Glutamatergic neuron (in vitro differentiated cells): ENCODE data around the gene NXPH4. TPM values are rescaled to one million over a fixed set of nuclear protein-coding genes. Genes with fewer than 3 reads are reported as not detected.

Source experiments
- DNase-seq: peaks from one replicate; pipeline ENCODE4 v3.0.0; 2022
- H3K27ac Mint-ChIP-seq: one replicate; pipeline ENCODE4 v1.8.0; 2020; ENCODE audit warnings: mild to moderate bottlenecking, mixed read lengths, inconsistent platforms; ENCODE audit not compliant: unreplicated experiment
- H3K27me3 Mint-ChIP-seq: one replicate; pipeline ENCODE4 v1.8.0; 2020; ENCODE audit warnings: mild to moderate bottlenecking, moderate library complexity, mixed read lengths, inconsistent platforms; ENCODE audit not compliant: unreplicated experiment
- H3K36me3 Mint-ChIP-seq: one replicate; pipeline ENCODE4 v1.8.0; 2020; ENCODE audit warnings: mild to moderate bottlenecking, mixed read lengths, inconsistent platforms; ENCODE audit not compliant: unreplicated experiment
- H3K4me1 Mint-ChIP-seq: one replicate; pipeline ENCODE4 v1.8.0; 2020; ENCODE audit warnings: mild to moderate bottlenecking, low read depth, mixed read lengths, inconsistent platforms; ENCODE audit not compliant: unreplicated experiment
- H3K4me3 Mint-ChIP-seq: one replicate; pipeline ENCODE4 v1.8.0; 2020; ENCODE audit warnings: mild to moderate bottlenecking, mixed read lengths, inconsistent platforms; ENCODE audit not compliant: unreplicated experiment
- H3K9me3 Mint-ChIP-seq: one replicate; pipeline ENCODE4 v1.8.0; 2020; ENCODE audit warnings: mild to moderate bottlenecking, moderate library complexity, mixed read lengths, inconsistent platforms; ENCODE audit not compliant: unreplicated experiment
- total RNA-seq: library from RNA; stranded (reverse); fragmentation: NEBNext Ultra II Directional; extraction: Animal tissue kit (Norgen Biotek cat#: 25700); gene quantifications from one replicate; pipeline ENCODE4 v1.2.1, GENCODE V29; 2021; ENCODE audit not compliant: unreplicated experiment
- TF ChIP-seq, protein P1 (sequence below): fragments of 200-600 bp; sonication (generic); IDR thresholded peaks from one replicate; pipeline ENCODE4 v1.5.0; 2021; ENCODE audit not compliant: partially characterized antibody, unreplicated experiment

Gene NXPH4
- total RNA-seq, 1 donor from 2014 or later = 10.5 TPM

DNA sequence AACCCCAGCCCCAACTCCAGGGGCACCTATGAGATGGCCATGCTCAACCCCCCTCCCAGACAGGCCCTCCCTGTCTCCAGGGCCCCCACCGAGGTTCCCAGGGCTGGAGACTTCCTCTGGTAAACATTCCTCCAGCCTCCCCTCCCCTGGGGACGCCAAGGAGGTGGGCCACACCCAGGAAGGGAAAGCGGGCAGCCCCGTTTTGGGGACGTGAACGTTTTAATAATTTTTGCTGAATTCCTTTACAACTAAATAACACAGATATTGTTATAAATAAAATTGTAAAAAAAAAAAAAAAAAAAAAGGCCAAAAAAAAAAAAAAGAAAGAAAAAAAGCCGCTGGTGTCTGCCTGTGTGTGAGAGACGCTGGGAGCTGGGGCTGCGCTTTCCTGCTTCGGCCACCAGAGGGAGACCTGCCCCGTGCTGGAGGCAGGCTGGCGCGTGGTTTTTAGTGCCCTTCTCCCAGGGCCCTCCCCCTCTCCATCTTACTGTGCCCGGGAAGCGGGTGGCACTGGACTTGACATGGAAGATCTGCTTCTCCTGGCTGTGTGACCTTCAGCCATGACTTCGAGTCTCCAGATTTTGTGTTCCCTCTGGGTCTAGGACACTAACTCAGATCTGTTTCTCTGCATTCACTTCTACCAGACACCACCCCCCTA is 3.4 kb upstream of the NXPH4 start:
- Mint-ChIP-seq H3K4me1 (peaks cover 25% of the 10 kb centered on the region), H3K36me3 (no peaks in the 10 kb centered on the region), H3K4me3 (peak overlapping the region; percentile 70), H3K27me3 (peaks cover 39% of the 10 kb centered on the region), H3K9me3 (peaks cover 24% of the 10 kb centered on the region), H3K27ac (peak overlapping the region; percentile 8)
- TF ChIP-seq, protein P1, sequence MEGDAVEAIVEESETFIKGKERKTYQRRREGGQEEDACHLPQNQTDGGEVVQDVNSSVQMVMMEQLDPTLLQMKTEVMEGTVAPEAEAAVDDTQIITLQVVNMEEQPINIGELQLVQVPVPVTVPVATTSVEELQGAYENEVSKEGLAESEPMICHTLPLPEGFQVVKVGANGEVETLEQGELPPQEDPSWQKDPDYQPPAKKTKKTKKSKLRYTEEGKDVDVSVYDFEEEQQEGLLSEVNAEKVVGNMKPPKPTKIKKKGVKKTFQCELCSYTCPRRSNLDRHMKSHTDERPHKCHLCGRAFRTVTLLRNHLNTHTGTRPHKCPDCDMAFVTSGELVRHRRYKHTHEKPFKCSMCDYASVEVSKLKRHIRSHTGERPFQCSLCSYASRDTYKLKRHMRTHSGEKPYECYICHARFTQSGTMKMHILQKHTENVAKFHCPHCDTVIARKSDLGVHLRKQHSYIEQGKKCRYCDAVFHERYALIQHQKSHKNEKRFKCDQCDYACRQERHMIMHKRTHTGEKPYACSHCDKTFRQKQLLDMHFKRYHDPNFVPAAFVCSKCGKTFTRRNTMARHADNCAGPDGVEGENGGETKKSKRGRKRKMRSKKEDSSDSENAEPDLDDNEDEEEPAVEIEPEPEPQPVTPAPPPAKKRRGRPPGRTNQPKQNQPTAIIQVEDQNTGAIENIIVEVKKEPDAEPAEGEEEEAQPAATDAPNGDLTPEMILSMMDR = peak; percentile 86
- peak; percentile 91 for DNase-seq

DNA sequence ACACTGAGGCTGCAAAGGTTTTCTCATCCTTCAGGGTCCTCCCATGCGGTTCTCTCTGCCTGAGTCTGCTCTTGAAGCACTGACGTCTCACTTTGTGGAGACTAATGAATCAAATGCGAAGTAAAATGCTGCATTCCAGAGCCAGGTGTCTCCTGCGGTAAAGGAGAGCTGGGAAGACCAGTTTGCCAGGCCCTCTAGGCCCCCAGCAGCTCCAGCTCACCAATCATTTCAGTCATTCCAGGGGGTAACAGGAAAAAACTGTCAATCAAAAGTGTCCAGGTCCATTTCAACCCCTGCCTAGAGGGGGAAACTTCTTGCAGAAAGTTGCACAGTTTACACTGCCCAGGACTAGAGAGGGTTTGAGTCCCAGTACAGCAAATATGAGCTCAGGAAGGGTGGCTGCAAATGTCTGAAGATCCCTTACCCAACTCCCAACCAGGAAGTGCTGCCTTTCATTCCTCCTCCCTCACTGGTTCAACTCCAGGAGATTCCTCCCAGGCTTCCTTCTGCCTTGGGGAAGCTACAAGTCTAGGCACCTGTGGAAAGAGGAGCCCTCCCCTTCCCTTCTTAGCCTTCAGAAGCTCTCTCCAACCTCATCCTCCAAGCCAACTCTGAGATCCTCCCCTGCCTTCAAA is 2.7 kb upstream of the NXPH4 start:
- Mint-ChIP-seq H3K4me3 (peak overlapping the region; percentile 70), H3K4me1 (peaks cover 31% of the 10 kb centered on the region), H3K27ac (peak overlapping the region; percentile 8), H3K27me3 (peaks cover 43% of the 10 kb centered on the region), H3K36me3 (no peaks in the 10 kb centered on the region), H3K9me3 (peaks cover 28% of the 10 kb centered on the region)
- TF ChIP-seq, protein P1 = no peak
- DNase-seq = no peak

DNA sequence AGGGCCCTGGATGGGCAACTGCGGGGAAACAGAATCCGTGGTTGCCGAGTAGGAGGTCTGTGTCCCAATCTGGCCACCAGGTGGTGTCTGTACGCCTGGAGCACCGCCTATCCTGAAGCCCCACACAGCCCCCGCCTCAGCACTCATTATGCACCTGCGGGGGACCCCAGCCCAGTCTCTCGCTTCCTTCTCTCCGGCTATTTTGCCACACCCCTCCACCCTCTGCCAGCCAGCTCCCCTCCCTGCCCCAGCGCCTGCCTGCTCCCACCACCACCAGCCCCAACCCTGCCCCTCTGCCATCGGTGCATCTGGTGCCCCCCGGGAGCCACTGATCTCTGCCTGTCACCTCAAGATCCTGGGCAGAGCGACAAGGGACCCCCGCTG is 2.2 kb upstream of the NXPH4 start:
- Mint-ChIP-seq H3K4me3 (peak overlapping the region; percentile 70), H3K4me1 (peaks cover 36% of the 10 kb centered on the region), H3K27ac (no peak overlapping the region), H3K9me3 (peaks cover 30% of the 10 kb centered on the region), H3K27me3 (peaks cover 39% of the 10 kb centered on the region), H3K36me3 (no peaks in the 10 kb centered on the region)
- TF ChIP-seq, protein P1 = peak; percentile 69
- peak; percentile 79 for DNase-seq

DNA sequence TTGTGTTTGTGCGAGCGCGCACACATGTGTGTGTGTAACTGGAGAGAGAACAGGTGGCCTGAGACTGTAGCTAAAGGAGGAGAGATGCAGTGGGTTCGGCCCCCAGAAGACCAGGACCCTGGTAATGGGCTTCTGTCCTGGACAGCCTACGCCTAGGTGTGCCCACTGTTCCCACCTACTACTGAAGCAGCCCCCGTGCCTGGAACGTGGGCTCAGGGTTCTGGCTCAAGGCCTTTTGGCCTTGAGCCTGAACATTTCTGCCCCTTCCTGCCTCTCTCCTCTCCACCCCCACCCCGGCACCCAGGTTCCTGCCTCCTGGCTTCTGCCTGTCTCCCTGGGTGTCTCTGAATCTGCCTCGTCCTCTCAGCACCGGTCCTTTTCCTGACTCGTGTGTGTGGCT is 1.5 kb upstream of the NXPH4 start:
- Mint-ChIP-seq H3K27me3 (peaks cover 42% of the 10 kb centered on the region), H3K36me3 (no peaks in the 10 kb centered on the region), H3K4me1 (peaks cover 40% of the 10 kb centered on the region), H3K27ac (no peak overlapping the region), H3K9me3 (peaks cover 29% of the 10 kb centered on the region), H3K4me3 (peak overlapping the region; percentile 62)
- no peak for DNase-seq
- TF ChIP-seq, protein P1 = no peak

DNA sequence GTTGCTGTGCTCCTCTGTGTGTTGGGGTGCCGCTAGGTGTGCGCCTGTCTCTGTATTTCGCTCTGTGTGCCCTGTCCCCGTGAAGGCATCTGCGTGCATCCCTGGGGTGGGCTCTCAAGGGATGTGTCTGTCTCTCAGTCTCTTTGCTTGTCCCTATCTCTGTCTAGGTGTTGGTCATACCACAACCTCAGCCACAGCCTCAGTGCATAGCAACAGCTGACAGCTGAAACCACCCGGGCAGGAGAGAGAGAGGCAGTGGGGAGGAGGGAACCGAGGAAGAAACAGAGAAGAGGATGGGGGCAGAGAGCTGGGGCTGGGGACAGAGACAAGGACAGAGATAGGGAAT is 953 bp upstream of the NXPH4 start:
- peak overlapping the region; percentile 63 for H3K4me3 Mint-ChIP-seq
- no peak for DNase-seq
- H3K9me3 Mint-ChIP-seq = peaks cover 32% of the 10 kb centered on the region
- TF ChIP-seq, protein P1 = no peak
- H3K27ac Mint-ChIP-seq = peak overlapping the region; percentile 63
- no peaks in the 10 kb centered on the region for H3K36me3 Mint-ChIP-seq
- H3K4me1 Mint-ChIP-seq = peaks cover 42% of the 10 kb centered on the region
- peaks cover 40% of the 10 kb centered on the region for H3K27me3 Mint-ChIP-seq
